ENCODE measurements around the gene NPM1.

DNA sequence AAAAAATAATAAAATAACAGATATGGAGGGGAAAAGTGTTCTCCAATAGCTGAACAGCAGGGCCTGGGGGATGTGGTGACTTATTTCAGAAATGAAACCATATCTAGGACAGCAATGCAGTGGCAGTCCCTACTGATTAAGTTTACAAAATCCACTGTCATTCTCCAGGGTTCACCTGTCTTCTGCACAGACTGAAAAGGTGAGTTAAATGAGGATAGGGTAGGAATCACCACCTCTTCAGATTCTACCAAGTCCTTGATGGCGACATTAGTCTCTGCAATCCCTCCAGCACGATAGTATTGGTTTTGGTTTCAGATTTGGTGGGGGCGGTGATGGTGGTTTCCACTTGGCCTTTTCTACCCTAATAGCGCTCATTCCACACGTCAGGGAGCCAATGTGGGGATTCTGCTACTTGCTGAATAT is 32.3 kb upstream of the NPM1 start:
- TF ChIP-seq, protein P1, sequence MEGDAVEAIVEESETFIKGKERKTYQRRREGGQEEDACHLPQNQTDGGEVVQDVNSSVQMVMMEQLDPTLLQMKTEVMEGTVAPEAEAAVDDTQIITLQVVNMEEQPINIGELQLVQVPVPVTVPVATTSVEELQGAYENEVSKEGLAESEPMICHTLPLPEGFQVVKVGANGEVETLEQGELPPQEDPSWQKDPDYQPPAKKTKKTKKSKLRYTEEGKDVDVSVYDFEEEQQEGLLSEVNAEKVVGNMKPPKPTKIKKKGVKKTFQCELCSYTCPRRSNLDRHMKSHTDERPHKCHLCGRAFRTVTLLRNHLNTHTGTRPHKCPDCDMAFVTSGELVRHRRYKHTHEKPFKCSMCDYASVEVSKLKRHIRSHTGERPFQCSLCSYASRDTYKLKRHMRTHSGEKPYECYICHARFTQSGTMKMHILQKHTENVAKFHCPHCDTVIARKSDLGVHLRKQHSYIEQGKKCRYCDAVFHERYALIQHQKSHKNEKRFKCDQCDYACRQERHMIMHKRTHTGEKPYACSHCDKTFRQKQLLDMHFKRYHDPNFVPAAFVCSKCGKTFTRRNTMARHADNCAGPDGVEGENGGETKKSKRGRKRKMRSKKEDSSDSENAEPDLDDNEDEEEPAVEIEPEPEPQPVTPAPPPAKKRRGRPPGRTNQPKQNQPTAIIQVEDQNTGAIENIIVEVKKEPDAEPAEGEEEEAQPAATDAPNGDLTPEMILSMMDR (IDR thresholded peaks at IDR 0.05; ENCODE audit: low read depth, low read length), result no peak
- TF ChIP-seq POLR2A (IDR thresholded peaks at IDR 0.05; ENCODE audit: extremely low read depth, insufficient read length) (no peak), MYC (IDR thresholded peaks at IDR 0.05; ENCODE audit: low read depth, low read length) (no peak)
- TF ChIP-seq, protein P2, sequence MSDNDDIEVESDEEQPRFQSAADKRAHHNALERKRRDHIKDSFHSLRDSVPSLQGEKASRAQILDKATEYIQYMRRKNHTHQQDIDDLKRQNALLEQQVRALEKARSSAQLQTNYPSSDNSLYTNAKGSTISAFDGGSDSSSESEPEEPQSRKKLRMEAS (IDR thresholded peaks at IDR 0.05; ENCODE audit: low read depth, low read length), result no peak
